Nephron (organoid): ENCODE measurements around the gene SYN1.

Experiments
- H3K27ac Mint-ChIP-seq, 3 experiments: 2 replicates each; pipeline ENCODE4 v1.8.0; 2020; ENCODE audit warnings: mixed read lengths in 3 of 3, mild to moderate bottlenecking in 2 of 3, moderate library complexity in 1 of 3
- H3K27me3 Mint-ChIP-seq: 2 replicates; pipeline ENCODE4 v1.8.0; 2021; ENCODE audit warnings: low read depth, mild to moderate bottlenecking, moderate library complexity, mixed read lengths
- H3K36me3 Mint-ChIP-seq: 2 replicates; pipeline ENCODE4 v1.8.0; 2020; ENCODE audit warnings: low read depth, mixed read lengths
- H3K4me1 Mint-ChIP-seq: 2 replicates; pipeline ENCODE4 v1.8.0; 2020; ENCODE audit warnings: mixed read lengths
- H3K4me3 Mint-ChIP-seq, 3 experiments: 2 replicates each; pipeline ENCODE4 v1.8.0; 2020; ENCODE audit warnings: mild to moderate bottlenecking in 3 of 3, mixed read lengths in 3 of 3, moderate library complexity in 2 of 3
- H3K9me3 Mint-ChIP-seq: 2 replicates; pipeline ENCODE4 v1.8.0; 2020; ENCODE audit warnings: mixed read lengths
- TF ChIP-seq, protein P1 (sequence below), 3 experiments: fragments of 200-600 bp; sonication (generic); IDR thresholded peaks; one replicate each; pipeline ENCODE4 v1.5.0; 2021; ENCODE audit warnings: antibody characterized with exemption in 3 of 3; ENCODE audit not compliant: unreplicated experiment in 3 of 3

Gene SYN1

DNA sequence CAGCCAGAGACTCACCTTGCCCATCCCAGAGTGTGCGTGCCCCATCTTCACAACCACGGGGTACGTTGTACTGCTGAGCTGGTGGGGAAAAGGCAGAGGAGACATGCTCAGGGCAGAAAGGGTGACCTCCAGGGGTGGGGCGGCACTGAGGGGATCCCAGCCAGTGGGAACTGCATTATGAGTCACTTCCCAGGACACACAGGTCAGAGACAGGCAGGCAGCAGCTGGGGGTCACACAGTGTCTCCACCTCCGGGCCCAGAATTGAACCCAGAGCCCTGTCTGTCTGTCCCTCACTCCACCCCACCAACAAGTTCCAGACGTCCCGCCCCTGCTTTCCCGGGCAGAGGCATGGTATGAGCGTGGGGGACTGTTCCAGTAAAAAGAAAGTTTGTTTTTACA lies 42.2 kb downstream of the SYN1 start:
- Mint-ChIP-seq H3K36me3 (peaks cover 6% of the 10 kb centered on the region), H3K9me3 (peaks cover 20% of the 10 kb centered on the region), H3K4me1 (peaks cover 28% of the 10 kb centered on the region), H3K27me3 (no peaks in the 10 kb centered on the region), H3K4me3 (no peak overlapping the region), H3K27ac (peak overlapping the region in 1 of 3 experiments; percentile 48)
- TF ChIP-seq, protein P1, sequence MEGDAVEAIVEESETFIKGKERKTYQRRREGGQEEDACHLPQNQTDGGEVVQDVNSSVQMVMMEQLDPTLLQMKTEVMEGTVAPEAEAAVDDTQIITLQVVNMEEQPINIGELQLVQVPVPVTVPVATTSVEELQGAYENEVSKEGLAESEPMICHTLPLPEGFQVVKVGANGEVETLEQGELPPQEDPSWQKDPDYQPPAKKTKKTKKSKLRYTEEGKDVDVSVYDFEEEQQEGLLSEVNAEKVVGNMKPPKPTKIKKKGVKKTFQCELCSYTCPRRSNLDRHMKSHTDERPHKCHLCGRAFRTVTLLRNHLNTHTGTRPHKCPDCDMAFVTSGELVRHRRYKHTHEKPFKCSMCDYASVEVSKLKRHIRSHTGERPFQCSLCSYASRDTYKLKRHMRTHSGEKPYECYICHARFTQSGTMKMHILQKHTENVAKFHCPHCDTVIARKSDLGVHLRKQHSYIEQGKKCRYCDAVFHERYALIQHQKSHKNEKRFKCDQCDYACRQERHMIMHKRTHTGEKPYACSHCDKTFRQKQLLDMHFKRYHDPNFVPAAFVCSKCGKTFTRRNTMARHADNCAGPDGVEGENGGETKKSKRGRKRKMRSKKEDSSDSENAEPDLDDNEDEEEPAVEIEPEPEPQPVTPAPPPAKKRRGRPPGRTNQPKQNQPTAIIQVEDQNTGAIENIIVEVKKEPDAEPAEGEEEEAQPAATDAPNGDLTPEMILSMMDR (IDR thresholded peaks at IDR 0.05; ENCODE audit: unreplicated experiment in 3 of 3) = no peak

DNA sequence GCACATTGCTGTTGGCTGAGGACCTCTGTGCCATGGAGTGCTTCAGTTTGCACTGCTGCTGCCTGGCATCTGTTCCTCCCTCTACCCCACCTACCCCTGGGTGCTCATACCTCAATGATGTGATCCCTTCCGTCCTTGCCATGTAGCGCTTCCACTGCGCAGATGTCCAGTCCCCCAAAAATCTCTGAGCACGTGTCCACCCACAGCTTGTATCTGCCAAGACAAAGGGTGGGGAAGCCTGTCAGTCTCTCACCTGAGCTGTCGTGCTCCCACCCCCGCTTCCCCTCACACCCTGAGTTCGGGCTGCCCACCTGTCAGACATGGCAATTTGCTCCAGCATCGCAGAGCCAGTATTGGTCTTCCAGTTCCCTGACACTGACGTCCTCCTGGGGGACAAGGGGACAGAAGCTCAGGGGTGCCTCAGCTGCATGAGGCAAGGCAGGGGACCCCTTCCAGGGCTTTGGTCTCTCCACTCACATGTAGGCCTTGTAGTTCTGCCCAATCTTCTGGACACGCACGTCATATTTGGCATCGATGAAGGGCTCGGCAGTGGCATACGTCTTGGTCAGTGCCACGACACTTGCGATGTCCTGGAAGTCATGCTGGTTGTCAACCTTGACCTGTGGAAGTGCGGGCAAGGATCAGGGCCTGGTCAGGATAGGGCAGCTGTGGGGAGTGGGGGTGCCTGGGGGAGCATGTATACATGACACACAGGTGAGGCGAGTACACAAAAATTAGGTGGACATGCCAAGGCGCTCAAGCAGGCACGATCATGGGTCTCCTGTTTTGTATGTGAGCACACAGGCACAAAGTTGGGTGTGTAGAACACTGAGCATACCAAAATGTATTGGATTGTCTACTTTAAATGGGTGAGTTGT lies 43.4 kb downstream of the SYN1 start:
- TF ChIP-seq, protein P1 (IDR thresholded peaks at IDR 0.05; ENCODE audit: unreplicated experiment in 3 of 3) = no peak
- Mint-ChIP-seq H3K36me3 (peaks cover 17% of the 10 kb centered on the region), H3K27me3 (no peaks in the 10 kb centered on the region), H3K4me3 (peak overlapping the region; percentile 5 to 85 (median 69)), H3K4me1 (peaks cover 22% of the 10 kb centered on the region), H3K9me3 (peaks cover 27% of the 10 kb centered on the region), H3K27ac (peak overlapping the region; percentile 48 to 84 (median 62))

DNA sequence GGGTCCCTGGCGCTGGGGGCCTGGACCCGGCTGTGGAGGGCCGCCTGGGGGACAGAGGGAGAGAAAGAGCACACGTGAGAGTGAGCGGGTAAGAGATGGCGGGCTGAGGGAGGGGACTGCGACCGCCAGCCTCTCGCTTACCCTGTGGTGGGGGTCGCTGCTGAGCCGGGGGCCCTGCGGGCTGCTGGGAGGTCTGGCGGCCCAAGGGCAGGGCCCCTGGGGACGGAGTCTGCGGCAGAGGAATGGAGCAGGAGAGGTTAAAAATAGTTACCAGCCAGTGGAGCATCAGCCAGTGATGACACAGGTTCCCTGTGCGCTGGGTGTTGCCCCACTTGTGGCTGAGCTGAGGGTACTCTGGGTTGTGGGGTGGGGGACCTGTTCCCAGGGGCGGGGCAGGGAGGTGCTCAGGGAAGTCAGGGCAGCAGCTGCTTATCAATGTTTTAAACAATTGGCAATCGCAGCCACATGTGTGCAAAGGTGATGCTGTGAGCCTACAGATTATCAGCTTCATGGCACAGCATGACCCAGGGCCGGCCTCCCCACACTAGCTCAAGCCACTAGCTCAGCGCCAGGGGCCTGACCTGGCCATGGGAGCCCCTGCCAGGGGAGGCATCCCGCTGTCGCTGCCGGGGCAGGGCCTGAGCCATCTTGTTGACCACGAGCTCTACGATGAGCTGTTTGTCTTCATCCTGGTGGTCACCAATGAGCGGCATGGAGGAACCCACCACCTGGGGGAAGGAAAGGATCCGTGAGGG lies 44.9 kb downstream of the SYN1 start:
- Mint-ChIP-seq H3K27me3 (no peaks in the 10 kb centered on the region), H3K27ac (peak overlapping the region; percentile 43 to 79 (median 48)), H3K9me3 (peaks cover 28% of the 10 kb centered on the region), H3K4me3 (peak overlapping the region; percentile 61 to 68 (median 66)), H3K36me3 (peaks cover 31% of the 10 kb centered on the region), H3K4me1 (peaks cover 22% of the 10 kb centered on the region)
- TF ChIP-seq, protein P1 (IDR thresholded peaks at IDR 0.05; ENCODE audit: unreplicated experiment in 3 of 3) = no peak

DNA sequence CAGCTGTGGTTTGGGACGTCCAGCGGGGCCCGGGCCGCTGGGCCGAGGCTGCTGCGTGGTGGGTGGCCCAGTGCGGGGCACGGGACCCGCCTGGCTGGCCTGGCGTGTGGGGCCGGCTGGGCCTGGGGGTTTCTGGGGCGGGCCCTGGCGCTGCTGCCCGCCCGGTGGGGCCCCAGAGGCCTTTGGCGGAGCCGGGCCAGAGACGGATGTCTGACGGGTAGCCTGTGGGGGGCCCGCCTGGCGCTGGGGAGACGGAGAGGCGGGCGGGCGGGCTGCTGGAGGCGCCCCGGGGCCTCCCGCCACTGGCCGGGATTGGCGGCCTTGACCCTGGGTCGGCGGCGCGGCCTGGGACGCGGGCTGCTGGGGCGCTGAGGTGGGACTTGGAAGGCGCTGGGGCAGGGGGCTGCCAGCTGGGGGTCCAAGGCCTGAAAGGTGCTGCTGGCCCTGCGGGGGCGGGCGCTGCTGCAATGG lies 45.5 kb downstream of the SYN1 start:
- Mint-ChIP-seq H3K36me3 (peaks cover 35% of the 10 kb centered on the region), H3K27me3 (no peaks in the 10 kb centered on the region), H3K9me3 (peaks cover 28% of the 10 kb centered on the region), H3K27ac (peak overlapping the region; percentile 97 to 99 (median 98)), H3K4me1 (peaks cover 22% of the 10 kb centered on the region), H3K4me3 (peak overlapping the region; percentile 66 to 84 (median 68))
- TF ChIP-seq, protein P1 (IDR thresholded peaks at IDR 0.05; ENCODE audit: unreplicated experiment in 3 of 3) = no peak

DNA sequence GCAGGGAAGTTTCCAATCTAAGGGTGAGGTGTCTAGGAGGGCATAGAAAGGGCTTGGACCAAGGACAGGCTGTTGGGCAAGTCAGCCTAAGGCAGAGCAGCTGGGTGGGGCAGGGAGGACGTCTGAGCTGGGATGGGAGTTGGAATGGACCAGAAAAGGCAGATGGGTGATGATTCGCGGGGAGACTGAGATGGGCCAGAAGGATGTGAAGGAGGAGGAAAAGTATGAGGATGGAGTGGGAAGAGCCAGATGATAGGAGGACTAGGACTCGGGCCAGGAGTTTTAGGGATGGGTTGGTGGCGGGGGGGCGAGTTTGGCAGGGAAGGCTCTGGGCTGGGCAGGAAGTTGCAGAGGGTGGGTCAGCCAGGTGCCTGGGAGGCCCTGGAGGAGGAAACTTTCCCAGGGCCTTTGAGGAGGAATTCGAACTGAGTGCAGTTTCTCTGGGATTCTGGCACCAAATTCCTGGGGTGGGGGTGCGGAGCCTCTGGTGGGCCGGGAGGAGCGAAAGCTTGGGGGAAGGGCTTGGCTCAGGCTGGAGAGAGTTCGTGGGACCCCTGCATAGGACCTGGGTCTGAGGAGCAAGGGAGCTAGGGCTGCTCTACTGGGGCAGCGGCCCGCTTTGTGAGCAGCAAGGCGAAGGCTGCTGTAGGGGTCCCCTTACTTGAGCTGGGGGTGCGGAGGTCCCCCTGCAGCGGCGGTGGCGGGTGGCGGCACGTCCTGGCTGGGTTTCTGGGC lies 46.1 kb downstream of the SYN1 start:
- Mint-ChIP-seq H3K4me1 (peaks cover 18% of the 10 kb centered on the region), H3K9me3 (peaks cover 28% of the 10 kb centered on the region), H3K27me3 (no peaks in the 10 kb centered on the region), H3K36me3 (peaks cover 38% of the 10 kb centered on the region), H3K27ac (peak overlapping the region; percentile 97 to 99 (median 98)), H3K4me3 (peak overlapping the region; percentile 84 to 91 (median 90))
- TF ChIP-seq, protein P1 (IDR thresholded peaks at IDR 0.05; ENCODE audit: unreplicated experiment in 3 of 3) = no peak
